ENCODE results near the gene METTL25B. TPM values are rescaled to one million over a fixed set of nuclear protein-coding genes. Genes with fewer than 3 reads are reported as not detected.

Gene METTL25B
- total RNA-seq, 1 donor: 12.5 TPM

GRCh38 chr1:156748670-156749418, 20.6 kb downstream of the METTL25B start:
- TF ChIP-seq, protein P1, sequence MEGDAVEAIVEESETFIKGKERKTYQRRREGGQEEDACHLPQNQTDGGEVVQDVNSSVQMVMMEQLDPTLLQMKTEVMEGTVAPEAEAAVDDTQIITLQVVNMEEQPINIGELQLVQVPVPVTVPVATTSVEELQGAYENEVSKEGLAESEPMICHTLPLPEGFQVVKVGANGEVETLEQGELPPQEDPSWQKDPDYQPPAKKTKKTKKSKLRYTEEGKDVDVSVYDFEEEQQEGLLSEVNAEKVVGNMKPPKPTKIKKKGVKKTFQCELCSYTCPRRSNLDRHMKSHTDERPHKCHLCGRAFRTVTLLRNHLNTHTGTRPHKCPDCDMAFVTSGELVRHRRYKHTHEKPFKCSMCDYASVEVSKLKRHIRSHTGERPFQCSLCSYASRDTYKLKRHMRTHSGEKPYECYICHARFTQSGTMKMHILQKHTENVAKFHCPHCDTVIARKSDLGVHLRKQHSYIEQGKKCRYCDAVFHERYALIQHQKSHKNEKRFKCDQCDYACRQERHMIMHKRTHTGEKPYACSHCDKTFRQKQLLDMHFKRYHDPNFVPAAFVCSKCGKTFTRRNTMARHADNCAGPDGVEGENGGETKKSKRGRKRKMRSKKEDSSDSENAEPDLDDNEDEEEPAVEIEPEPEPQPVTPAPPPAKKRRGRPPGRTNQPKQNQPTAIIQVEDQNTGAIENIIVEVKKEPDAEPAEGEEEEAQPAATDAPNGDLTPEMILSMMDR (IDR thresholded peaks at IDR 0.05; ENCODE audit: insufficient read depth, low read depth, low read length): no peak
- H3K4me3 ChIP-seq (ENCODE audit: low read depth, low read length): peak overlapping the region; percentile 87
- peak; percentile 72 for DNase-seq (ENCODE audit: low read depth)

GRCh38 chr1:156749419-156750118, 21.3 kb downstream of the METTL25B start:
- H3K4me3 ChIP-seq (ENCODE audit: low read depth, low read length): peak overlapping the region; percentile 87
- TF ChIP-seq, protein P1 (IDR thresholded peaks at IDR 0.05; ENCODE audit: insufficient read depth, low read depth, low read length): no peak
- DNase-seq (ENCODE audit: low read depth): no peak

DNA sequence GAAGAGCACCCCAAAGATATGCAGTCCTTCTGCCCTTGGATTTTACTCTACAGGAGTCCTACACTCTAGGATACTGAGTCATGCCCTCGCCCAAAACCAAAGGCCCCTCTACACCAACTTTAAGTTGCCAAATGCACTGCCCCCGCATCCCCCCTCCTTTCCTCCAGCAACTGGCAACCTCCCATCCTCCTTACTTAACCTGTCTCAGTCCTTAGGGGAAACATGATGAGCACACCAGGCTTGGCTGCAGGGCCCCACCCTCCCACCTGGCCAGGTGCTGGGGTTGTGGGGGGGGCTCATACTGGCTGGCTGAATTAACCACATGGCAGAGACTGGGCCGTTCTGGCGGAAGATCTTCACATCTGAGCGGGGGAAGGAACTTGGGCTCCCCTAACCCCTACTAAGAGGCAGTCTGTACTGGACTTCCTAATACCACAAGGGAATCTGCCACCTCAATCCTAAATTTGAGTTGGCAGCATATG, 22.0 kb downstream of the METTL25B start:
- DNase-seq (ENCODE audit: low read depth): no peak
- peak overlapping the region; percentile 87 for H3K4me3 ChIP-seq (ENCODE audit: low read depth, low read length)
- TF ChIP-seq, protein P1 (IDR thresholded peaks at IDR 0.05; ENCODE audit: insufficient read depth, low read depth, low read length): no peak

GRCh38 chr1:156750711-156751450, 22.6 kb downstream of the METTL25B start:
- H3K4me3 ChIP-seq (ENCODE audit: low read depth, low read length): peak overlapping the region; percentile 87
- DNase-seq (ENCODE audit: low read depth): peak; percentile 53
- TF ChIP-seq, protein P1 (IDR thresholded peaks at IDR 0.05; ENCODE audit: insufficient read depth, low read depth, low read length): no peak

GRCh38 chr1:156751451-156751756, 23.1 kb downstream of the METTL25B start, which contains the start of gene HDGF:
Gene HDGF, minus strand, starts transcription at chr1:156751675. Its CDS starts 246 bp downstream, at chr1:156751429.
- peak within 1 kb of the TSS; percentile 87 for H3K4me3 ChIP-seq (ENCODE audit: low read depth, low read length)
- no peak for DNase-seq (ENCODE audit: low read depth)
- TF ChIP-seq, protein P1 (IDR thresholded peaks at IDR 0.05; ENCODE audit: insufficient read depth, low read depth, low read length): no peak

DNA sequence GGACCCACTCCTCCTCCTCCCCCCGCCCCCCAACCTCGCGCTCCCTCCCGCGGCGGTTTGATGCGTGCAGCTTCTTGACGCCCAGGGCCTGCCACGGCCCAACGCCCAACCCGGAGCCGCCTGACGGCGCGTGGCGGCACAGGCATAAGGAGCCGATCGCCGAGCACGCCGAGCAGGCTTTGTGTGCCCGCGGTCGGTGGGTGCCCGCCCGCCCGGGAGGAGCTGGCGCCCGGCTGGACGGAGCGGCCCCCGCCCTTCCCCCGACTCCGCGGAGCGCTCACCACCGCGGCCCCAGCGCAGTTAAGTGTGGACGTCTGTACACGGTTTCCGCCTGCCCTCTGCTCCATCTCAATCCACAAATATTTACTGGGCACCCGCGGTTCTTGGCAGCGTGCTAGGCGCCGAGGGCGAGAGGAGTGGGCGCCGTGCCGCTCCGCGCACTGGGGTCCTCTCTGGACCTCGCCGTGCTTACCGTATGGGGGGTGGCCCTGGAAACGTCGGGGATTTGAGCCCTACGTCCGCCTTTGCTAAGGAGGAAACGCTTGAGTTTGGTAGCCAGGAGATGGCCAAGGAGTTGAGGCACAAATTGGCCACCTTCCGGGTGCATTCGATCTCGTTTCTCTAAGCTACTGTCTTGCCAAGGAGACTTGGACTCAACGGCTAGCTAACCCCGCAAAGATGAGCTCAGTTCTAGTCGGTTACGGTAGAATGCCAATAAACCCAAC, 23.6 kb downstream of the METTL25B start:
- peak overlapping the region; percentile 87 for H3K4me3 ChIP-seq (ENCODE audit: low read depth, low read length)
- DNase-seq (ENCODE audit: low read depth): peak; percentile 97
- TF ChIP-seq, protein P1 (IDR thresholded peaks at IDR 0.05; ENCODE audit: insufficient read depth, low read depth, low read length): no peak

Measured in fibroblast of villous mesenchyme (primary cell).